HG02840 (cell line): Measurements from ENCODE around the gene CLDN9.
"Not testable (repeated sequence)": the region's sequence is repeated elsewhere in the genome, so short reads cannot be mapped to it uniquely, and the experiment has no call there.

Experiments
- ATAC-seq: cut with Tn5 transposase; IDR thresholded peaks from one replicate; pipeline ENCODE4 v1.9.1; 2021; ENCODE audit warnings: mild to moderate bottlenecking, moderate library complexity, moderate number of reproducible peaks; ENCODE audit not compliant: unreplicated experiment, low FRiP score

Gene CLDN9

GRCh38 chr16:3051494-3051893 is 38.8 kb downstream of the CLDN9 start:
- no peak for ATAC-seq

GRCh38 chr16:3052571-3053329 is 40.0 kb downstream of the CLDN9 start:
- not testable (repeated sequence) for ATAC-seq

GRCh38 chr16:3053330-3053710 is 40.6 kb downstream of the CLDN9 start:
- ATAC-seq, result not testable (repeated sequence)

- ATAC-seq, result no peak
These were observed 42.4 kb downstream of the CLDN9 start for GRCh38 chr16:3054965-3055733.

GRCh38 chr16:3055734-3056115 is 43.0 kb downstream of the CLDN9 start:
- not testable (repeated sequence) for ATAC-seq

GRCh38 chr16:3056336-3057180 is 43.8 kb downstream of the CLDN9 start:
- ATAC-seq, result no peak

GRCh38 chr16:3057181-3058138 is 44.7 kb downstream of the CLDN9 start:
- no peak for ATAC-seq

- peak; percentile 19 for ATAC-seq
These were observed 45.7 kb downstream of the CLDN9 start for GRCh38 chr16:3058139-3059030.

GRCh38 chr16:3059041-3059722 is 46.5 kb downstream of the CLDN9 start:
- peak; percentile 79 for ATAC-seq

GRCh38 chr16:3059723-3060242 is 47.1 kb downstream of the CLDN9 start:
- peak; percentile 8 for ATAC-seq

- no peak for ATAC-seq
These were observed 47.8 kb downstream of the CLDN9 start for GRCh38 chr16:3060339-3061127.

- no peak for ATAC-seq
These were observed 49.8 kb downstream of the CLDN9 start for GRCh38 chr16:3062553-3062952.

GRCh38 chr16:3063625-3064386 is 51.1 kb downstream of the CLDN9 start:
- no peak for ATAC-seq
